Heart left ventricle (tissue), 16 donors: ENCODE results near the gene NARF. TPM values are rescaled to one million over a fixed set of nuclear protein-coding genes. Genes with fewer than 3 reads are reported as not detected.

ENCODE experiments used
- ATAC-seq, 4 donors: fragments of 200-7000 bp; cut with Tn5 transposase; one replicate each; pipeline ENCODE4 v1.9.1; 2020 to 2022; ENCODE audit warnings: moderate library complexity in 4 of 4, mild to moderate bottlenecking in 3 of 4, moderate number of reproducible peaks in 1 of 4
- DNase-seq, 5 donors: peaks; one replicate each; pipeline ENCODE4 v3.0.0-alpha.2; 2020
- H3K27ac ChIP-seq, 12 donors: fragments of 200-600 bp; sonication (generic) in 4 of 12; one replicate each; pipeline versions ENCODE4 v1.5.0 to v1.8.0; 2016 to 2022; ENCODE audit warnings: mild to moderate bottlenecking in 2 of 12
- H3K27me3 ChIP-seq, 9 donors: fragments of 200-600 bp; sonication (generic) in 2 of 9; one replicate each; pipeline versions ENCODE4 v1.5.1 to v1.8.0; 2016 to 2022; ENCODE audit warnings: mild to moderate bottlenecking in 3 of 9
- H3K36me3 ChIP-seq, 9 donors: fragments of 200-600 bp; sonication (generic) in 2 of 9; one replicate each; pipeline versions ENCODE4 v1.5.0 to v1.8.0; 2018 to 2022; ENCODE audit warnings: mild to moderate bottlenecking in 2 of 9
- H3K4me1 ChIP-seq, 12 donors: fragments of 200-600 bp; sonication (generic) in 4 of 12; one replicate each; pipeline versions ENCODE4 v1.5.0 to v1.8.0; 2016 to 2022; ENCODE audit warnings: mild to moderate bottlenecking in 3 of 12
- H3K4me3 ChIP-seq, 12 donors: fragments of 200-600 bp; sonication (generic) in 4 of 12; one replicate each; pipeline versions ENCODE4 v1.5.0 to v1.8.0; 2017 to 2022; ENCODE audit warnings: mild to moderate bottlenecking in 9 of 12, moderate library complexity in 4 of 12
- H3K9me3 ChIP-seq, 12 donors: fragments of 200-600 bp; sonication (generic) in 4 of 12; one replicate each; pipeline versions ENCODE4 v1.5.0 to v1.8.0; 2016 to 2022; ENCODE audit warnings: mild to moderate bottlenecking in 1 of 12
- CTCF ChIP-seq, 12 donors: fragments of 200-600 bp; sonication (generic) in 4 of 12; IDR thresholded peaks; one replicate each; pipeline versions ENCODE4 v1.5.0 to v1.8.0; 2018 to 2022; ENCODE audit warnings: antibody characterized with exemption in 12 of 12, mild to moderate bottlenecking in 5 of 12
- POLR2A ChIP-seq, 2 donors: fragments of 450-650 bp; IDR thresholded peaks; one replicate each; pipeline ENCODE4 v1.6.1; 2017; ENCODE audit warnings: antibody characterized with exemption in 2 of 2, mild to moderate bottlenecking in 2 of 2, moderate library complexity in 2 of 2
- WGBS, 4 donors: extraction: QIAGEN DNeasy Blood & Tissue Kit in 2 of 4; methylation state at CpG; one replicate each; pipeline versions ENCODE4 v1.1.5 to v1.1.7; 2013 to 2018; 5-methylcytosine and 5-hydroxymethylcytosine counted together
- intact Hi-C, 10 donors: fragments of 100-400 bp; cut with DNase I; formaldehyde crosslinking; loops; one replicate each; pipeline versions ENCODE4 v1.11.1 to v1.14.2; 2022
- polyA plus RNA-seq, 2 donors: library from polyadenylated mRNA; stranded (reverse); fragments of 200-250 nt; gene quantifications; one replicate each; pipeline ENCODE4 v1.2.3, GENCODE V29; 2013
- total RNA-seq, 9 donors: library from RNA; depleted of rRNA in 2 of 9; stranded (reverse); fragments of >200 nt in 2 of 9; fragmentation: NEBNext Ultra II Directional in 3 of 9; extraction: Animal tissue kit (Norgen Biotek cat#: 25700) in 3 of 9; gene quantifications; one replicate each; pipeline versions ENCODE4 v1.1.0 to v1.2.4, GENCODE V29; 2016 to 2023
- donor health status: ischemic (EF 13 %, LVEDD 7.1; RV severe dilation, severe dysfunction).
- donor health status: healthy with polysubstance abuse.
- donor health status: DM: no; HTN: yes; CAD: no.
- donor health status: DM: no; HTN: no; CAD: no.
- donor health status: ischemic (EF 25% LVEDD 6.9; RV normal size, moderate dysfunction).
- donor health status: ischemic (EF 25% LVEDD 5.7; RV mildly dilated, moderate dysfunction).
- donor health status: healthy.
- donor health status: DM: yes; HTN: yes; CAD: no.
- donor health status: ischemic (EF 35%, LVEDD 5.7; RV mildly dilated, moderate dysfunction).
- donor health status: nonischemic (EF 11% LVEDD 7.7; RV severe dilation, severe dysfunction).
- donor health status: DM: yes; HTN: yes; CAD: no.
- donor health status: PGD.
- donor health status: ischemic (EF 29% LVEDD 5.4; RV normal size, mild dysfunction).
- donor health status: nonischemic (EF 23%, LVEDD 6.1; RV moderate dilation, normal function).

The NARF gene
- total and polyA plus RNA-seq, 11 donors = 48.6 to 111 (median 63.0) TPM

DNA sequence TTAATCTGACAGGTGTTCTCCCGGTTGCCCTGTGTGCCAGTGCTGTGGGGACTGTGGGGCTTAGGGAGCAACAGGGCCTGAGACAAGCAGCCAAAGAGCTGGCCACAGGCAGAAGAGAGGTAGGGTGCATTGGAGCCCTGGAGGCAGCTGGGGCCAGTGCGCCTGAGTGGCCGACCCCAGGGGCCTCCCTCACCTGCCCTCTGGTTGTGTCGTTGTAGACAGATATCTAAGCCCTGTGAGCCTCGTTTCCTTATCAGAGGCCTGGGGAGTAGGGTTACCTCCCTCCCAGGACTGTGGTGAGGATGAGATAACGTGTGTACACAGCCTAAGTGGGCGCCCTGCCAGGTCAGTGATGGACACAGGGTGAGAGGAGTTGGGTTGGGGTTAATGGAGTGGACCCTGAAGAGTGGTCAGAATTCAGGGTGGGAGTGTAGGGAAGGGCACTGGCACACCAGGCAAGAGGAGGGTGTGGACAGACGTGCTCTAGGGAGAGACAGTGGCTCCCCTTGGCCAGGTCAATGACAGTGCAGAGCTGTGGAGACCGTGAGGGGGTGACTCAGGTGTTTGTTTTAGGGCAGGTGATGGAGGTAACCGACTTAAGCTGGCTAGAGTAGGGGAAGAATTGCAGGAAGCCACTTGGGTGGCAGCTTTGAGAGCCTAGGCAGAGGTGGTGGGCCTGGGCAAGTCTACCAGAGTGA, 3.4 kb downstream of the NARF start:
- DNase-seq = no peak
- Histone ChIP-seq H3K27me3 (no peaks in the 10 kb centered on the region), H3K27ac (peak overlapping the region in 2 of 12 donors; percentile 15 to 41), H3K36me3 (peaks cover 0 to 72% (median 64%) of the 10 kb centered on the region in 9 donors), H3K4me3 (no peak overlapping the region), H3K9me3 (no peaks in the 10 kb centered on the region), H3K4me1 (peaks cover 3 to 48% (median 34%) of the 10 kb centered on the region in 12 donors)
- TF ChIP-seq CTCF (IDR thresholded peaks at IDR 0.05) (no peak), POLR2A (IDR thresholded peaks at IDR 0.05) (no peak)
- WGBS, 4 donors = 60 to 71% (median 65%) methylated on average over 10 of the region's 10 CpGs
- intact Hi-C loops = no loop called here
- ATAC-seq = no peak

- peaks cover 0 to 40% (median 26%) of the 10 kb centered on the region in 12 donors for H3K4me1 ChIP-seq
- DNase-seq (no peak), ATAC-seq (no peak)
- H3K36me3 ChIP-seq = peaks cover 0 to 86% (median 78%) of the 10 kb centered on the region in 9 donors
- no peaks in the 10 kb centered on the region for H3K27me3 ChIP-seq
- intact Hi-C loops = no loop called here
- WGBS, 4 donors = 65 to 80% (median 78%) methylated on average over 6 of the region's 6 CpGs
- H3K9me3 ChIP-seq = no peaks in the 10 kb centered on the region
- H3K27ac ChIP-seq = peak overlapping the region in 8 of 12 donors; percentile 5 to 59 (median 40)
- TF ChIP-seq POLR2A (IDR thresholded peaks at IDR 0.05) (no peak), CTCF (IDR thresholded peaks at IDR 0.05) (no peak)
- H3K4me3 ChIP-seq = no peak overlapping the region
Measured at GRCh38 chr17:82463391-82463790, 4.8 kb downstream of the NARF start.

DNA sequence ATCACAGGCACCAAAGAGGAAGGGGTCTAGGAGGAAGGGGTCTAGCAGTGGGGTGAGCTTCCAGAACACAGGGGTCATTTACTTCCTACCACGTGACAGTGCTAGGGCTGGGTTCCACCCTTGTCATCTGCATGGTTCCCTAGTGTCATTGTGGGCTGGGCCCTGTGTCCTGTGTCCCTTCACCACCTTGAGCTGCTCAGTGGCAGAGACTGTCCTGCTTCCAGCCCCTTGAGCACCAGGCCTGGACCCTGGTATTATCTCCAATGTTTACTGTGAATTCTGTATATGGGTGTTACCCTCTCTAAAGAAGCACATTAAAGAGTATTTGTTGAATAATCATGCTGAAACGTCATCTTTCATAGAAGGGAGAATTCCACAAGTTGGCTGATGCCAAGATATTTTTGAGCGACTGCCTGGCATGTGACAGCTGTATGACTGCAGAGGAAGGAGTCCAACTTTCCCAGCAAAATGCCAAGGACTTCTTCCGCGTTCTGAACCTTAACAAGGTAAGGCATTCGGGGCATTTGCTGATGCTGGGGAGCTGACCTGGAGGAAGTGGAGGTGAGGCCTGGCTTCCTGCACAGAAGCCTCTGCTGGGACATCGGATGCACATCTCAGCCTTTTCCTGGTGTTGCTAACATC, 5.5 kb downstream of the NARF start:
- ATAC-seq = peak in 3 of 4 donors; percentile 31 to 45 (median 35)
- no peak overlapping the region for H3K4me3 ChIP-seq
- TF ChIP-seq CTCF (IDR thresholded peaks at IDR 0.05) (no peak), POLR2A (IDR thresholded peaks at IDR 0.05) (no peak)
- 35 to 51% (median 40%) methylated on average over 7 of the region's 7 CpGs for WGBS, 4 donors
- no peak for DNase-seq
- peaks cover 0 to 93% (median 84%) of the 10 kb centered on the region in 9 donors for H3K36me3 ChIP-seq
- no peaks in the 10 kb centered on the region for H3K27me3 ChIP-seq
- H3K9me3 ChIP-seq = no peaks in the 10 kb centered on the region
- peak overlapping the region in 10 of 12 donors; percentile 19 to 59 (median 44) for H3K27ac ChIP-seq
- intact Hi-C loops = no loop called here
- H3K4me1 ChIP-seq = peaks cover 0 to 40% (median 25%) of the 10 kb centered on the region in 12 donors

DNA sequence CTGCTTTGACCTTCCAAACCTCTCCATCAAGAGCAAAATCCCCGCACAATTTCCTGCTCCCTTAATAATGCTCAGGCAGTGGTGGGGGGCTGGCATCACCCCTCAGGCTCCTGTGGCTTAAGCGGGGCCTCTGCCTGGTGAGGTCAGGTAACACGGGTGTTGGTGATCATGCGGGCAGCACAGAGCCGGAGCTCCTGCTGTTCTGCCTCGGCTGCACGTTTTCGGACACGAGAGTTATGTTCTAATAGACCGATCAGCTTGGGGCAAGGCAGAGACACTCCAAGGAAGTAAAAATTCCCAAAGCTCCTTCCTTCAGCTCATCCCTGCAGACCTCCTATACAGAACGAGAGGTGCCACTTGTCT, 6.0 kb downstream of the NARF start:
- ATAC-seq (no peak), DNase-seq (no peak)
- Histone ChIP-seq H3K4me1 (peaks cover 0 to 35% (median 20%) of the 10 kb centered on the region in 12 donors), H3K4me3 (no peak overlapping the region), H3K36me3 (peaks cover 0 to 98% (median 90%) of the 10 kb centered on the region in 9 donors), H3K9me3 (no peaks in the 10 kb centered on the region), H3K27me3 (no peaks in the 10 kb centered on the region), H3K27ac (peak overlapping the region in 9 of 12 donors; percentile 19 to 59 (median 45))
- 80 to 83% (median 80%) methylated on average over 8 to 11 of the region's 11 CpGs for WGBS, 4 donors
- no peak for TF ChIP-seq CTCF (IDR thresholded peaks at IDR 0.05)
- no peak for TF ChIP-seq POLR2A (IDR thresholded peaks at IDR 0.05)
- intact Hi-C loops = no loop called here
